HEK293T (cell line): ENCODE data around the gene LRRTM4.

ENCODE experiments used
- BHLHE40 ChIP-seq: fragments of 450-650 bp; IDR thresholded peaks from 2 replicates; pipeline ENCODE4 v1.6.1; 2016; ENCODE audit warnings: mild to moderate bottlenecking, moderate library complexity, borderline replicate concordance
- FOXA1 ChIP-seq: fragments of 450-650 bp; IDR thresholded peaks from 2 replicates; pipeline ENCODE4 v1.6.1; 2016; ENCODE audit warnings: mild to moderate bottlenecking
- FOXM1 ChIP-seq: fragments of 450-650 bp; IDR thresholded peaks from 2 replicates; pipeline ENCODE4 v1.6.1; 2017; ENCODE audit warnings: mild to moderate bottlenecking, borderline replicate concordance
- HDGF ChIP-seq: fragments of 450-650 bp; IDR thresholded peaks from 2 replicates; pipeline ENCODE4 v1.6.1; 2017; ENCODE audit warnings: antibody characterized with exemption, borderline replicate concordance
- SP1 ChIP-seq: fragments of 450-650 bp; IDR thresholded peaks from 2 replicates; pipeline ENCODE4 v1.6.1; 2017
- SUZ12 ChIP-seq: fragments of 450-650 bp; IDR thresholded peaks from 2 replicates; pipeline ENCODE4 v1.6.1; 2016; ENCODE audit warnings: mild to moderate bottlenecking
- ZNF384 ChIP-seq: fragments of 450-650 bp; IDR thresholded peaks from 2 replicates; pipeline ENCODE4 v1.6.1; 2016

DNA sequence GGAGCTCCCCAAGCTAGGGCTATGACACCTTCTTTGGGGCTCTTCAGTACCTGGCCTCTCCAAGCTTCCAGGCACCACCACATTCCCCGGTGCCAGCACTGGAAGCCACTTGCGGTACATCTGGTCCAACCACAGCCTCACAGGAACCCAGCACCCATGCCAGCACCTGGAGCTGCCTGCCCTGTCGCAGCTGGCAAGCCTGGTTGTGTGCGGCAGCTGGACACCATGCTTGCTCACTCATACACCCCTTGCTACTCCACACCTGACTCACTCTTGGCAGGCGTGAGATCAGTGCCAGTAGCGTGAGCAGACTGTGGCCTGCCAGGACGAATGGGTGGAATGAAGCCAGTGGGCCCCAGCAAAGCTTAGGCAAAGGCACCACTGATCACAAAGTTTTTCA, 34.0 kb downstream of the LRRTM4 start:
- TF ChIP-seq SP1, result no peak
- TF ChIP-seq BHLHE40, result no peak
- no peak for TF ChIP-seq FOXA1
- TF ChIP-seq HDGF, result no peak
- no peak for TF ChIP-seq SUZ12
- TF ChIP-seq FOXM1, result no peak
- no peak for TF ChIP-seq ZNF384
